Measurements from ENCODE around the gene SLC6A12.

- TF ChIP-seq CTCF (IDR thresholded peaks at IDR 0.05) = no peak
- TF ChIP-seq POLR2A (IDR thresholded peaks at IDR 0.05) = no peak
Measured at GRCh38 chr12:191541-191940, 22.4 kb downstream of the SLC6A12 start.

All from Peyer's patch (tissue), 4 donors.